GM12874 (cell line): Measurements from ENCODE around the gene PNKP.

Experiments
- TF ChIP-seq, protein P1 (sequence below): IDR thresholded peaks from 2 replicates; pipeline ENCODE4 v1.5.1; 2011; ENCODE audit warnings: low read depth, mild to moderate bottlenecking, control low read depth, low read length, moderate library complexity; ENCODE audit not compliant: insufficient read depth

Gene PNKP

GRCh38 chr19:49859682-49860335 lies 7.6 kb downstream of the PNKP start:
- TF ChIP-seq, protein P1, sequence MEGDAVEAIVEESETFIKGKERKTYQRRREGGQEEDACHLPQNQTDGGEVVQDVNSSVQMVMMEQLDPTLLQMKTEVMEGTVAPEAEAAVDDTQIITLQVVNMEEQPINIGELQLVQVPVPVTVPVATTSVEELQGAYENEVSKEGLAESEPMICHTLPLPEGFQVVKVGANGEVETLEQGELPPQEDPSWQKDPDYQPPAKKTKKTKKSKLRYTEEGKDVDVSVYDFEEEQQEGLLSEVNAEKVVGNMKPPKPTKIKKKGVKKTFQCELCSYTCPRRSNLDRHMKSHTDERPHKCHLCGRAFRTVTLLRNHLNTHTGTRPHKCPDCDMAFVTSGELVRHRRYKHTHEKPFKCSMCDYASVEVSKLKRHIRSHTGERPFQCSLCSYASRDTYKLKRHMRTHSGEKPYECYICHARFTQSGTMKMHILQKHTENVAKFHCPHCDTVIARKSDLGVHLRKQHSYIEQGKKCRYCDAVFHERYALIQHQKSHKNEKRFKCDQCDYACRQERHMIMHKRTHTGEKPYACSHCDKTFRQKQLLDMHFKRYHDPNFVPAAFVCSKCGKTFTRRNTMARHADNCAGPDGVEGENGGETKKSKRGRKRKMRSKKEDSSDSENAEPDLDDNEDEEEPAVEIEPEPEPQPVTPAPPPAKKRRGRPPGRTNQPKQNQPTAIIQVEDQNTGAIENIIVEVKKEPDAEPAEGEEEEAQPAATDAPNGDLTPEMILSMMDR: no peak

DNA sequence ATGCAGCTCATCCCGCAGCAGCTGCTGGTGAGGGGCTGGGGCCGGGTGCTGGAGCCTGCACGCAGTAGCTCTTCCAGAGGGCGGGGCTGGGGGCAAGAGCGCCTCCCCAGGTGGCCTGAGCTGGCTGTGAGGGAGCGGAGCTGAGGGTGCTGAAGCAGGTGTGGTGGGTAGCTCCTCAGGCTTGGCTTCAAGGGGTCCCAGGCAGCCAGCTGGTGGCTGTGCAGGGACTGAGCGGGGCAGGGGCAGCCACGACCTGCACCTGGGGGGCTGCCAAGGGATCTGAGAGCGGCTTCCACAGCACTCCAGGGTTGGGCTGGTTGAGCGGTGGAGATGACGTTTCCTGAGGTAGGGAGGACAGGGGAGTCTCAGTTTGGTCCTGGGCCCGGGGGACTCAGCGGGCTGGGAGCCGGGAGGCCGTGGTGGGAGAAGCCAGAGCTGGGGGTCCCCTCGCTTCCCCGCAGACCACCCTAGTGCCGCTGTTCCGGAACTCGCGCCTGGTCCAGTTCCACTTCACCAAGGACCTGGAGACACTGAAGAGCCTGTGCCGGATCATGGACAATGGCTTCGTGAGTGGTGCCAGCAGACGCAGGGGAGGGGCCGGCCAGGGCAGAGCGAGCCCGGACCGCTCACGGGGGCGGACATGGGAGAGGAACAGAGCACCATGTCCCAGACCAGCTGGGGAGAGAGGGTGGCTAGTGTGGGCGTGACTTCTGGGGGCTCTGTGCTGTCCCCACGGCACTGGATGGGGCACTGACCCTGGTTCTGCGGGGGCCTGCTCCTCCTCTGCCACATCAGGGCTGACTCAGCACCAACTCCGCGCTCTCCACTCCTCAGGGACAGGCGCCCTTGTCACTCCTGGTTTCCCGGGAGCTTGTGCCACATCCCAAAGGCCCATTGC lies 9.0 kb downstream of the PNKP start:
- TF ChIP-seq, protein P1: no peak

GRCh38 chr19:49857838-49858087 lies 9.6 kb downstream of the PNKP start:
- TF ChIP-seq, protein P1: no peak

- TF ChIP-seq, protein P1: no peak
Observed at GRCh38 chr19:49857061-49857837, 10.1 kb downstream of the PNKP start.

GRCh38 chr19:49856574-49857021 lies 10.8 kb downstream of the PNKP start:
- TF ChIP-seq, protein P1: no peak

DNA sequence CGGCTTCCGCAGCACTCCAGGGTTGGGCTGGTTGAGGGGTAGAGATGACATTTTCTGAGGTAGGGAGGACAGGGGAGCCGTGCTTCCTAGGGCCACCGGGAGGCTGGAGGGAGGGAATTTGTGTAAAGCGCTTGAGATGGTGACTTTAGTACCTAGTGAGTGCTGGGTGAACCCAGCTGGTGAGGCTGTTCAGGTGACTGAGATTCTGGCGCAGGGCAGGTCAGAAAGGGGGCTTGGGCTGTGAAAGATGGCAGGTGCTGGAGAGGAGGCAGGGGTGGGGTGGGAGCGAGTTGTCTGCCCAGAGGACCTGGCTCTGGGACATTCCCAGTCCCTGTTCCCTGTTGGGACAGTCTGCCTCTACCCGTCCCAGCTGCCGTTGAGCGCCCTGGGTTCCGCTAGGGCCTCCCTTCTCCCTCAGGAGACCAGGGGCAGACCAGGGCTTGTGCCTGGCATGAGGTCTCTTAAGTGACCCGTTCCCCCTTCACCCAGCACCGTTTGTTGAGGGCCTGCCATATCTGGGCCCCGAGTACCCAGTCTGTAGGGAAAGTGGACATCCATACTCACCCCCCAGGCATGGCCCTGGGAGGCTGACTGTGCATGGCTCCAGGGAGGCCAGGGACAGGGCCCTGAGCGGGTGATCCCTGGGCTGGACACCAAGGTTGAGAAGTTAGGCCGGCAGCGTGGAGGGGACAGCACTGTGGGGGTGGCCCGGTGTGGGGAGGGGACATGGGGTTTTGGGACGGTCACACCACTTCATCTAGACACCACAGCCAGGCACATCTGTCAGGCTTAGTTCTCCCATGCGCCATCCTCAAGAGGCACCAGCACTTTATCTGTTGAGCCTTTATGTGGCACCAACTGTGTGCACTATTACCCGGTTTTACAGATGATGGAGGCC lies 11.5 kb downstream of the PNKP start:
- TF ChIP-seq, protein P1: no peak
